Uterus (tissue), 2 donors: Measurements from ENCODE around the gene WDR86.

Experiments
- CTCF ChIP-seq, 4 experiments: fragments of 200-600 bp in 2 of 4; fragments of 450-650 bp in 2 of 4; sonication (generic) in 2 of 4; IDR thresholded peaks; one replicate each; pipeline ENCODE4 v1.5.1; 2016 to 2019; ENCODE audit warnings: antibody characterized with exemption in 4 of 4, mild to moderate bottlenecking in 2 of 4, moderate library complexity in 1 of 4
- POLR2A ChIP-seq, 2 donors: fragments of 450-650 bp; IDR thresholded peaks; one replicate each; pipeline ENCODE4 v1.6.1; 2016; ENCODE audit warnings: antibody characterized with exemption in 2 of 2, mild to moderate bottlenecking in 1 of 2, moderate library complexity in 1 of 2

- no peak for TF ChIP-seq CTCF (IDR thresholded peaks at IDR 0.05)
- TF ChIP-seq POLR2A (IDR thresholded peaks at IDR 0.05) = no peak
These were observed 5.4 kb downstream of the WDR86 start for GRCh38 chr7:151404216-151405011.
